HG03060 (cell line): ENCODE data around the gene HTT.

Experiments used
- ATAC-seq: cut with Tn5 transposase; IDR thresholded peaks from one replicate; pipeline ENCODE4 v1.9.1; 2021; ENCODE audit warnings: low read depth, moderate number of reproducible peaks; ENCODE audit not compliant: unreplicated experiment

The HTT gene

GRCh38 chr4:3245676-3246075, 171.2 kb downstream of the HTT start:
- ATAC-seq, result no peak

DNA sequence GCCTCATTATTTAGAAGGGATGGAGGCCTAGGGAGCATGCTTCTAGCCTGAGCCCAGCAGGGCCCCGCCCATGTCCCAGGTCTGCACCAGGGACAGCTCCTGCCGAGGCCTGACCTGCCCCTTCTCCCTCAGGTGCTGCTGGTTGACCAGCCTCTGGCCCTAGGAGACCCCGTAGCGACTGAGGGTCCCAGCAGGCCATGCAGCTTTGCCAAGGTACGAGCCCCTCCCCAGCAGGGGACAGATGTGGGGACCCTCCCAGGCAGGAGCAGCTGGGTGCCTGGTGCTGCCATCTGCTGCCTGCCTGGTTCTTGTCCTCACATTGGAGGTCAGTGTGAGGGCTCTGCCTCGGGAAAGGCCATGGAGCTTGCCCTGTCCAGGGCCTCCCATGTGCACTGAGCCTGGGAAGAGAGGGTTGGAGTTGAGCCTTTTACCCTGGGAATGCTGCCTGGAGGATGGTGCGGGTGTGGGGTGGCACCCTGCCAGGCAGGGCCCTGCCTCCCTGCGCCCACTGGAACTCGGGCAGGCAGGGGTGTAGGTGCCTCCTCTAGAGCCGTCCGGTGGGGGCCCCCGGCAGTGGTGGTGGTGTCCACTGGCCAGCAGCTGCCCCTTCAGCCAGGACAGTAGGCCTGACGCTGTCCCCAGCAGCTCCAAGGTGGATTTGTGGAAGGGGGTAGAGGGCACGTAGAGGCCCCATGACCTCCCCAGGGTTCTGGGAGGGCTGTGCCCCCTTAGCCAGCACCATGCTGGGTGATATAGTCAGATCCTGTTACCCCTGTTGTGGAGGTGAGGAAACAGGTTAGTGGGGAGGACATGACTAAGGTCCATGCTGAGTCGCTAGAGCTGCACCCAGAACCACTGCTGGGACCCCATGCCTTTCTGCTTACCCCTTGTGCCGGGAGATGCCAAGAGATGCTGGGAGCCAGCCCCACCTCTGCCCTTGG, 172.2 kb downstream of the HTT start:
- no peak for ATAC-seq

DNA sequence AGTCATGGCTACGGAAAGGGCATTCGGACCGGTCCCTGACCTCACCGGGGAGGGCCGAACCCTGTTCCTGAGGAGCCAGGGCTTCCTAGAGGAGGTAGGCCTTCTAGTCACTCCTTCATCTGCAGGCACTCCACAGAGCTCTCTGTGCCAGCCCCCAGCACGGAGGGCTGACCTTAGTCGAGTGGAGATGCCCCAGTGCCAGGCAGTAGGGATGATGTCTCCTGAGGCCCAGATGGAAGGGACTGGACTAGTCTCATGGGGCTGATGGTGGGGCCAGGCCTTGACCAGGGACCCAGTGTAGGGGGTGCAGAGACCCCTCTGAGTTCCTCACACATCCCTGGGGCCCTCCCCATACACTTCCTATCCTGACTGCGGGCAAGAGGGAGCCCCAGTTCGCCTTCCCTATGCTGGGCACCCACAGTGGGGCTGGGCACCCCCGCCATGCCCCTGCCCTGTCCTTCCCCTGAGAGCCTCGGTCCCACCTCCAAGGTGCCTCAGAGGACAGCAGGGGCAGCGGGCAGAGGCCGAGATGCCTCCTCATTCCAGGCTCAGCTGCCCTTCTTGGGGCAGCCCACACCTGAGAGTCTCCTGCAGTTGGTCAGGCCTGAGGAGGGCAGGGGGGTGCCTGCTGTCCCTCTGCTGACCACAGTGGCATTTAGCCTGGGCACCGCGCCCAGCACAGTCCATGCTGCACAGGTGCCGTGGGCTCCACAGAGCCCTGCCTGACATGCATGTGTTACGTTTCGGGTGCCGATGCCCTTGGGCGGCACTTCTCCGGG, 173.1 kb downstream of the HTT start:
- ATAC-seq, result no peak

DNA sequence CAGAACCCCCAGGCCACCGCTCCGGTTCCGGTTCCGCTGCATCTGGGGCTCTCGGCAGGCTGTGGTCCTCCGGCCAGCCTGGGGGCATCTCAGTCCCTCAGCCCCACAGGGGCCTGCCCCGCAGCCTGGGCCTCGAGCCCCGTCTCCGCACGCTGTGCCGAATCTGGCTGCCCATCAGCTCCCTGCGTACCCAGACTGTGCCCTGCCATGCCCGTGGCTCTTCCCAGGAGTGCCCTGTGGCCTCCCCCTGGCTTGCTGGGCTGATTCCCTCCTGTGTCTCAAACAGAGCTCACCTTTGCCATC, 173.6 kb downstream of the HTT start:
- ATAC-seq, result no peak

- no peak for ATAC-seq
Measured at GRCh38 chr4:3248811-3249661, 174.6 kb downstream of the HTT start, which contains the start of gene MSANTD1. TSS of gene MSANTD1 (plus strand) at chr4:3249159. CDS start at chr4:3249223, 64 bp downstream.

DNA sequence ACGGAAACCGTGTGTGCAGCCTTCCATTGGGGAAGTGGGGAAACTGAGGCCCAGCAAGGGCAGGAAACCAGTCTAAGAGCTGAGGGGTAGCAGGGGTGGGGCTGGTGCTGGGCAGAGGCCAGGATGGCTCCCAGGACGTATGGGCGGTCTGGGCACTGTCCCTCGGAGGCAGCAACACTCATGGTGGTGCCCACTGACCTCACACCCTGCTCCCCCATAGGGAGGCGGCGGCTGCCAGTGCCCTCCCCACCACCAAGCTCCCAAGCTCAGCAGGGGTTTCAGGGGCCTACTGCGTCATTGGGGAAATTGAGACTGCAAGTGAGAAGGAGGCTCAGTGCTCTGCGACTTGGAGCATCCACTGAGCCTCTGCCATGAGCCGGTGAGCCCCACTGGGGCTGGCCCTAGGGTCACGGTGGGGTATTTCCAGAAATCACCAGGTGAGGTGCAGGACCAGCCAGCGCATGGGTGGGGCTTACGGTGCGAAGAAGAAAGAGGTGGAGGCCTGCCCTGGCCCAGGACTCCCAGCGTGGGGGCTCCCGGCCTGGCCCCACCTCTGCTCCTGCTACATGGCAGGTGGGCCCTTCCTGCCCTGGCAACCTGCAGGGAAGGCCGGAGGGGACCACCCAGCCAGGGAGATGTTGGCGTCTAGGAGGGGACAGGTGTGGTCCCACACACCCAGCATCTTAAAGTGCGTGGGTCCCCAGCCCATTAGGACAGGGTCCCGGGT, 175.4 kb downstream of the HTT start:
- ATAC-seq, result no peak

GRCh38 chr4:3250438-3250955, 176.0 kb downstream of the HTT start:
- no peak for ATAC-seq

DNA sequence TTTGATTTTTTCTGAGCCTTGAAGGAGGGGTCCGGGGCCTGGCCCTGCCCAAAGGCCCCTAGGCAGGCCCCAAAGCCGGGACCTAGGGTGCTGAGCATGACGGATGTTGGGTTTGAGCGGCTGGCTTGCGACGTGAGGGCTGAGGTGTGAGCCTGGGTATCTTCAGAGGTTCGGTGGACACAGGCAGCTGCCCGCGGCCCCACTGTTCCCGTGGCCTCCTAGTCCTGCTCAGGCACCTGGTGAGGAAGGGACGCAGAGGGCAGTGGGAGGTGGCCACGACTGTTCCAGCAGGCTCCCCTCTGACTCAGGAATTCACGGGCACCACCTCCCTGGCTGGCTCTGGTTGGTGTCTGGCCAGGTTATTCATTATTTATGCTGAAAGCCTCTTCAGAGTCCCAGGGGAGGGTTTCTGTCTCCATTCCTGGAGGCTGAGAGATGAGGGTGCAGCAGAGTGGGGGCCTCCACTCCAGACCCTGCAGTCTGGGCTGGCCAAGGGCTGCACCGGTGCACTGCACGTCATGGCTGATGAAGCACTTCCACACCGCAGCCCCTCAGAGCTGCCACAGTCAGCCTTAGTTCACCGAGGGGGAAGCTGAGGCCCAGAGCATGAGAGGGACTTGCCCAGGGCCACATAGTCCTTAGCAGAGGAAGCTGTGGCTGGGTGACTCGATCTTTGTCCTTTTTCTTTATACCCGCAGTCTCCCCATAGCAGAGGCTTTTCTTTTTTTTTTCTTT, 176.6 kb downstream of the HTT start:
- no peak for ATAC-seq

GRCh38 chr4:3251691-3252479, 177.4 kb downstream of the HTT start:
- ATAC-seq, result no peak

- ATAC-seq, result no peak
Measured at GRCh38 chr4:3252480-3252828, 178.0 kb downstream of the HTT start.

DNA sequence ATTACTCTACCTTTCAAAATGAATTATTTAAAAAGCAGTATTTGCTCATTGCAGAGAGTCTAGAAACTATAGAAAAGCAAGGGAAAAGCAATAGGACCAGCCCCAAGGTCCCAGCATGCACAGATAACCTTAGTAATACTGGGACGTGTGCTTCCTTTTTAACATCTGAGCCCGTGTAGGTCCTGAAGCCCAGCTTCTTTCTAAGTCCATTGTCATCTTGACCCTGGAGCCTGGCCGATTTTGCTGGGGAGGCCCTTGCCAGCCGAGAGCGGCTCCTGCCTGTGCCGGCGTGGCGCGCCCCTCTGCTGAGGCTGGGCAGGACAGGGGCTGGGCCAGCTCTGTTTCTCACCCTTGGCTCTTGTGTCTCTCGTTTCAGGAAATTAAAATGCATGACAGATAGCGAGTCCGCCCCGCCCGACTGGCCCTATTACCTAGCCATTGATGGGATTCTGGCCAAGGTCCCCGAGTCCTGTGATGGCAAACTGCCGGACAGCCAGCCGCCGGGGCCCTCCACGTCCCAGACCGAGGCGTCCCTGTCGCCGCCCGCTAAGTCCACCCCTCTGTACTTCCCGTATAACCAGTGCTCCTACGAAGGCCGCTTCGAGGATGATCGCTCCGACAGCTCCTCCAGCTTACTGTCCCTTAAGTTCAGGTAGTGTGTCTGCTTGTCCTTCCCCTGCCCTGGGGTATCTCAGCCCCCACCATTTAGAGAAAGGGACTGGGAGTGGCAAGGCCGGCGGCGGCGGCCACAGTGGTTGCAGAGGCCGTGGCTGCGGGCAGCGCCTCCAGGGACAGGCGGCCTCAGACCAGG, 178.6 kb downstream of the HTT start:
- no peak for ATAC-seq

- no peak for ATAC-seq
Measured at GRCh38 chr4:3253808-3254207, 179.3 kb downstream of the HTT start.

DNA sequence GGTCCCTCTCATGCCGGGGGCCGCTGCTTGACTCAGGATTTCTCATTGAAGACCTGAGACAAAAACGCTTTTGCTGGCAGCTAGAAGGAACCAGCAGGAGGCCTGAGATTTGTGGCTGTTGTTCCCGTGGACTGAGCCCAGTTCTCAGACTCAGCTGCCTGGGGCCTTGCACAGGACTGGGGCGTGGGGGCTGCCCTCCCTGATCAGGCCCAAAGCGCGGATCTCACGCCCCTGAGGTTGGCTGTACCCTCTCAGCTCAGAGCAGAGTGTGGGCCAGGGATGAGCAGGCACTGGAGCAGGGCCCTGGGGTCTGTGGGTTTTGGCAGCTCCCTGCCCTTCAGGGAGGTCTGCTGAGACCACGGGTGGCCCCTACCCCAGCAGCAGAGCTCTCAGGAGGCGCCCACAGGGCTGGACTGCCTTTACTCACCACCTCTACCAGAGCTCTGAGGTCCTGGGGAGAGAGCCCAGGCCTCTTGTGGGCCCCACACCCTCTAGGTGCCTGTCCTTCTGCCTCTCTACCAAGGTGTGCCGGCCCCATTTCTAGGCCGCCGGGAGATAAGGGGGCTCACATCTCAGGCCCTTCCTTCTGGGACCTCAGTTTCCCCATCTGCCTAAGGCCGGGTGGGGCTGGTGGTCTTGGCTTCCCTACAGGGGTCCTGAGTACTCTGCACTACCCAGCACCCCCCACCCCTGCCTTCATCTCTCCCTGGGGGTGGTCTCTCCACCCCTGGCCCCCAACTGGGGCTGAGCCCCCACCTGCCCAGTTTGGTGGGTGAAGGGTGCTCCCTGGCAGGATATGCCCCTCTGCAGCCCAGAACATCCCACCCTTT, 180.0 kb downstream of the HTT start:
- ATAC-seq, result no peak

- no peak for ATAC-seq
Measured at GRCh38 chr4:3255611-3256186, 181.2 kb downstream of the HTT start.

DNA sequence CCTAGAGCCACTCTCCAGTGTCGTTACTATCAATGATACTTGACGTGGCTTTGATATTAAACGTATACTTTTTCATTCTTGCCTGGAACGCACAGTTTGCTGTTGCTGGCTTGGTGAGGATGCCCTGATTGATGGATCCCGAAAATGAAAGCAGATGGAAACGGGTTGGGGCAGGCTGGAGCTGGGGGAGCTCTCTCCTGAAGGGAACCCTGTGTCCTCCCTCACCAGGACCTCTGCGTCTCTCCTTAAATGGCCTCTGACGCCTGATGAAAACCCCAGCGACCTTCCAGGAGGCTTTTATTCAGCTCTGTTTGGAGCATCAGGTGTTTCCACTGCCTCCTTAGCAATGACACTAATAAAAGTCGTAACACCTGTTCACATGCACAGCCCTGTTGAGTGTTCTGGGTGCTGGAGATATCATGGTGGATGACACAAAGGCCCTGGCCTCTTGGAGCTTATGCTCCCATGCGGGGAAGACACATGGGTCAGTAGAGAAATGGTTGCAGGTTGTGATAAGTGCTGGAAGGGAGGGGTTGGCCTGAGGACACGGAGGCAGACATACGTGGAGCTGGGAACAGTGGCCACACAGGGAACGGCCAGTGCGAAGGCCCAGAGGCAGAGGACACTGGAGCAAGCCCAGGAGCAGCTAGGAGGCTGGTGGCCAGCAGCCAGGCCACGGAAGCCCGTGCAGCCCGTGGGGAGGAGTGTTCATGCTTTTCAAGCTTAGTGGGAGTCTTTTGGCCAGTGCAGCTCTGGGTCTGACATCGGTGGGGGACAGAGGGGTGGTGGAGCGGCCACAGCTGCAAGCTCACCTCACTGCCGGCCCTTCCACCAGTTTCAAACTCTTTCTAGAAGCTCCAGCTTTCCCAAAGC, 182.0 kb downstream of the HTT start:
- ATAC-seq, result no peak

- ATAC-seq, result peak; percentile 11
Measured at GRCh38 chr4:3257103-3257555, 182.6 kb downstream of the HTT start.
